HG03064 (cell line): ENCODE data around the gene TFDP1.
A peak's percentile ranks its signal among the peaks of the same experiment; 100 is the strongest.

Source experiments
- ATAC-seq: cut with Tn5 transposase; IDR thresholded peaks from one replicate; pipeline ENCODE4 v1.9.1; 2021; ENCODE audit warnings: low read depth; ENCODE audit not compliant: unreplicated experiment

Gene TFDP1, protein sequence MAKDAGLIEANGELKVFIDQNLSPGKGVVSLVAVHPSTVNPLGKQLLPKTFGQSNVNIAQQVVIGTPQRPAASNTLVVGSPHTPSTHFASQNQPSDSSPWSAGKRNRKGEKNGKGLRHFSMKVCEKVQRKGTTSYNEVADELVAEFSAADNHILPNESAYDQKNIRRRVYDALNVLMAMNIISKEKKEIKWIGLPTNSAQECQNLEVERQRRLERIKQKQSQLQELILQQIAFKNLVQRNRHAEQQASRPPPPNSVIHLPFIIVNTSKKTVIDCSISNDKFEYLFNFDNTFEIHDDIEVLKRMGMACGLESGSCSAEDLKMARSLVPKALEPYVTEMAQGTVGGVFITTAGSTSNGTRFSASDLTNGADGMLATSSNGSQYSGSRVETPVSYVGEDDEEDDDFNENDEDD

DNA sequence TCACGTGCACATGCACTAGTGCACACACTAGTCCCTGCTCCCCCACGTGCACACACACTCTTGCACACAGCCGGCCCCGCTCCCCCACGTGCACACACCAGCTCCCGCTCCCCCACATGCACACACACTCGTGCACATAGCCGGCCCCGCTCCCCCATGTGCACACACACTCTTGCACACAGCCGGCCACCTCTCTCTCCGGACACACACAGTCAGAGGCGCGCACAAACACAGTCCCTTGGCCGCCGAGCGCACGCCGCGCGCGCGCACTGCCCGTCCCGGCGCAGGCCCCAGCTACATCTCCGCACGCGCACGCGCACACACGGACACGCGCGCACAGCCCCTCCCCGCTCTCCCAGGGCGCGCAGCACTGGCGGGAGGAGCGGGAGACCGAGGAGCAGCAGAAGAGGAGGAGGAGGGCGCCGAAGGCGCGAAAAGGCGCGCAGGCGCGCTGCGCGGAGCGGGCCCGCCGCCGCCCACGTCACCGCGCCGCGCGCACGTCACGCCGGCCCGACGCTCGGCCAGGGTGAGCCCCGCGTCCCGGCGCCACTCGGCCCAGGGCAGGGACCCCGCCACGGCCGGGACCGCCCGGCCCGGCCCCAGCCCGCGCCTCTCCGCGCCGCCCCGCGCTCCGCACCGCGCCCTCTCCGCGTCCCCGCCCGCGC is at the start of gene TFDP1:
TFDP1 (plus strand) TSS at position 549 of the 665 bp plus-strand sequence. CDS start 1,085 bp downstream, outside the sequence.
- peak; percentile 81 for ATAC-seq

DNA sequence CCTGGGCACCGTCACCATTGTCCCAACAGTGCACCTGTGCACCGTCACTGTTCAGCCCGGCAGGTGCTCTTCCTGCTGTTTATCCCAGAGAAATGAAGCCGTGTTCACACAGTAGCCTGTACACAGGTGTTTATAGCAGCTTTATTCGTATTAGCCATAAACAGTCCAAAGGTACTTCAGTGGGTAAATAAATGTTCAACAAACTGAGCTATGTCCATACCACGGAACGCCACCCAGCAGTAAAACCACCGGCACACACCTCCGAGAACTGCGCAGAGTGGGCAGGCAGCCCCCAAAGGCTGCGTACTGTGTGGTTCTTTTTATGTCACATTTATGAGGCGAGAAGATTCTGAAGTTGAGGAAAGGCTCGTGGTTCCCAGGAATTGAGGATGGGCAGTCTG is 49.2 kb upstream of the TFDP1 start:
- ATAC-seq, result no peak

- ATAC-seq, result no peak
Measured at GRCh38 chr13:113536461-113537110, 48.0 kb upstream of the TFDP1 start.

DNA sequence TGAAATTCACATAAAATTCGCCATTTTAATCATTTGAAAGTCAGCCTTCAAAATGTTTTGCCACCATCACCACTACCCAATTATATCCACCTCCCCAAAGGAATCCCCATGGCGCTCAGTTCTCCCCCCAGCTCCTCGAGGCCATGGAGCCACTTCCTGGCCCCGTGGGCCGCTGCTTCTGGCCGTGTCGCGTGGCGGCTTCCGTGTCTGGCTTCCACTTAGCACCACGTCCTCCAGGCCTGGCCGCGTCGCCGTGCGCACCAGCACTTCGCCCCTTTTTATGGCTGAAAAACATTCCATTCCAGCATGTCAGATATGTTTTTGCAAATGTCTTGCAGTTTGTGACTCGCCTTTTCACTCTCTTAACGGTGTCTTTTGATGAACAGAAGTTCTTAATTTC is 47.3 kb upstream of the TFDP1 start:
- no peak for ATAC-seq

DNA sequence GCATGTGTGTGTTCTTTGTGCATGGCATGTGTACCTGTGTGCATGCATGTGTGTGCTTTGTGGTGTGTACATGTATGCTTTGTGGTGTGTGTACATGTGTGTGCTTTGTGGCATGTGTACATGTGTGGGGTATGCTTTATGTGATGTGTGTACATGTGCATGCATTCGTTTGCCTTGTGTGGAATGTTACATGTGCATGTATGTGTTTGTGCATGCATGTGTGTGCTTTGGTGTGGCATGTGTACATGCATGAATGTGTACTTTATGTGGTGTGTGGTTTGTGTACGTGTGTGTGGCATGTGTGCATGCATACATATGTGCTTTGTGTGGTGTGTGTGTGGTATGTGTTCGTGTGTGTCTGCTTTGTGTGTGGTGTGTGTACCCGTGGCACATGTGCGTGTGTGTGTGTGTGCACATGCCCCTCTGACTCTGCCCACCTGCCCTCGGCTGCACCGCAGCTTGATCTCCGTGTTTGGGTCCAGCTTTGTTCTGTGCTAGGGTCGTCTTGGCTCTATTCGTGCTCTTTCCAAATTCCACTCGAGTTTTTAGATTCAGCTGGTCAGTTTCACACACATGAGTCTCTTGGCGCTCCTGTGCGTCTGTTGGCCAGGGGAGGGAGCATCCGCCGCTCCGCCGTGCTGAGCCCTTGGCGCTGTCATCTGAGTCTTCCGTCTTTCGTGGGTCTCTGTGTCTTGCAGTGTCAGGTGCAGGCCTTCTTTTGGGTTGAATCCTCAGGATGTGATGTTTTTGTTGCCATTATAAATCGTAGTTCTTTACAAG is 46.5 kb upstream of the TFDP1 start:
- no peak for ATAC-seq

- no peak for ATAC-seq
Measured at GRCh38 chr13:113538689-113539058, 45.9 kb upstream of the TFDP1 start.

- ATAC-seq, result no peak
Measured at GRCh38 chr13:113539176-113539575, 45.4 kb upstream of the TFDP1 start.

DNA sequence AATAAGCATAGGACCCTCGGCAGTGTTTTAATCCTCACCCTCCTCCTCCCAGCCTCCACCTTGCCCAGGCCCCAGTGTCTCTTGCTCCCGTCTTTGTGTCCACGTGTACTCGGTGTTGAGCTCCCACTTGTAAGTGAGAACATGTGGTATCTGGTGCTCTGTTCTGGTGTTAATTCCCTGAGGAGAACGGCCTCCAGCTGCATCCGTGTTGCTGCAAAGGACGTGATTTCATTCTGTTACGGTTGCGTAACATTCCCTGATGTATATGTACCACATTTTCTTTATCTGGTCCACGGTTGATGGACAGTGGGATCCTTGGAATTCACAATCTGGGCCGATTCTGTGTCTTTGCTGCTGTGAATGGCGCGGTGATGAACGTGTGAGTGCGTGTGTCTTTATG is 44.7 kb upstream of the TFDP1 start:
- ATAC-seq, result no peak

DNA sequence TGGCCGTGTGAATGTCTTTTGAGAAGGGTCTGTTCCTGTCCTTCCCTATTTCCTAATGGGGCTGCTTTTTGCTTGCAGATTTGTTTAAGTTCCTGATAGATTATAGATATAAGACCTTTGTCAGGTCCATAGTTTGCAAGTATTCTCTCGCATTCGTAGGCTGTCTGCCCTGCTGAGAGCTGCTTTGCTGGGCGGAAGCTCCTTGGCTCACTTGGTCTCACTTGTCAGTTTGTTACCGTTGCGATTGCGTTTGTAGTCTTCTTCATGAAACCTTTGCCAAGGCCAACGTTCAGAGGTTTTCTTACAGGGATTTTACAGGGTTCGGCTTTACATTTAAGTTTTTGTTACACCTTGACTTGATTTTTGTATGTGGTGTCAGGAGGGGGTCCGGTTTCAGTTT is 44.0 kb upstream of the TFDP1 start:
- ATAC-seq, result no peak

DNA sequence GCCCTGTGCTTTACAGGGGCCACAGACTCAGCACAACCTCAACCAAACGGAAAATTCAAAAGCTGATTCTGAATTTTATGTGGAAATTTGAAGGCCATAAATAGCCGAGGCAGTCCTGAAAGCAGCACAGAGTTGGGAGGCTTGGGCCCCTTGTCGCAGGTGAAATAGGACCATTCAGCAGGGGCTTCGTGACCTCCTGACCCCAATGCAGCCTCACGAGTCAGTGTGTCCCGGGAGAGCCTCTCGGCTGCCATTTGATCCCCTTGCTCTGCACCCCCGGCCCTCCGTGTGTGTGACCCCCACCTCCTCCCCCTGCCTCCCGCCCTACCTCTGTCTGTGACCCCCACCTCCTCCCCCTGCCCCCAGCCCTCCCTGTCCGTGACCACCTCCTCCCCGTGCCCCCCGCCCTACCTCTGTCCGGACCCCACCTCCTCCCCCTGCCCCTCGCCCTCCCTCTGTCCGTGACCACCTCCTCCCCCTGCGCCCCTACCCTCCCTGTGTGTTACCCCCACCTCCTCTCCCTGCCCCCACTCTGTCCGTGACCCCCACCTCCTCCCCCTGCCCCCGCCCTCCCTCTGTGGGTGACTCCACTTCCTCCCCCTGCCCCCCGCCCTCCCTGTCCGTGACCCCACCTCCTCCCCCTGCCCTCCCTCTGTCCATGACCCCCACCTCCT is 41.7 kb upstream of the TFDP1 start:
- no peak for ATAC-seq

DNA sequence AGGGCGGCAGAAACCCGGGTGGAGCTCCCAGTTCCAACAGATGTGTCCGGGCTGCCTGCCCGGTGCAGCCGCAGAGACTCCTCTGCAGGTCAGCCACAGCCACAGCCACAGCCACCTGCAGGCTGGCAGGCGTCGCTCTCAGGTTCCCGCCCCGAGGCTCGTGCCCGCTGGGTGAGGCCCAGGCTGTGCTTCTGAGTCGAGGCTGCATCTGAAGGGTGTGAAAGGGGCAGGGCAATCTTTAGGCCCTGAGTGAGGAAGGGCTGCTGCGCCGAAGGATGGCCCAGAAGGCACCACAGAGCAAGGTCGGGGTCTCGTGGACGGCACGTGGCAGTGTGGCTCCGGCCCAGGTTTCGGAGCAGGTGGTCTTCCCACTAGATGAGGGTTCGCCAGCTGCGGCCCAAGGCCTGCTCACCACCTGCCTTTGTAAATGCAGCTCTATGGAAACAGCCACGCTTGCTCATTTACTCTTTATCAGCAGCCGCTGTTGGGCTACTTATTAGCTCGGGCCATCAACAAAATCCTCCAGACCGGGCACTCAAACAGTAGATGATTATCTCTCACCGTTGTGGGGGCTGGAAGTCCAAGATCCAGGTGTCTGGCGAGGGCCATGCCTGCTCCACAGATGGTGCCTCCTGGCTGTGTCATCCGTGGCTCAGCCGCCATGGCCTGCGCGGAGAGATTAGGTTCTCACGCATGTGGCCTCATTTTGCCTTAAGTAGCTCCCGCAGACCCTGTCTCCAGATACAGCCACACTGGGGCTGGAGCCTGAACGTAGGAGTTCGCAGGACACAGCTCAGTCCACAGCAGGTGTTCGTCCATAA is 40.3 kb upstream of the TFDP1 start:
- no peak for ATAC-seq

- ATAC-seq, result no peak
Measured at GRCh38 chr13:113544896-113545295, 39.7 kb upstream of the TFDP1 start.

DNA sequence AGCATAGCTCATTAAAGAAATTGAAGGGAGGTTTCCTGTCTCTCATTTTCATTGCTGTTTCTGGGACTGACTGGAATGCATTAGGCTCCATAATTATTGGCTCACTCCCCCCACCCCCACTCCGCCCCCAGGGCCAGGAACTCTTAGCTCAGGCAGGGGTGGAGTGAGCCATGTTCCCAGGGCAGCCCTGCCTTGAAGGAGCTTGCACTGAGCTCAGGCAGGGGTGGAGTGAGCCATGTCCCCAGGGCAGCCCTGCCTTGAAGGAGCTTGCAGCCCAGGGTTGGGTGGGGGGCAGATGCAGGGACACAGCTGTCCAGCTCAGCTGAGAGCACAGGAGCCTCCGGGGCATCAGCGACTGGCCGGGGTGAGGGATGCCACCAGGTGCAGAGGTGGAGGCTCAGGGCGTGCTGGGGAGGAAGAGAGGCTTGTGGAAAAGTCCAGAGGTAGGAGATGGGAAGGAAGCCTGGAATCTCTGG is 39.1 kb upstream of the TFDP1 start:
- ATAC-seq, result no peak

DNA sequence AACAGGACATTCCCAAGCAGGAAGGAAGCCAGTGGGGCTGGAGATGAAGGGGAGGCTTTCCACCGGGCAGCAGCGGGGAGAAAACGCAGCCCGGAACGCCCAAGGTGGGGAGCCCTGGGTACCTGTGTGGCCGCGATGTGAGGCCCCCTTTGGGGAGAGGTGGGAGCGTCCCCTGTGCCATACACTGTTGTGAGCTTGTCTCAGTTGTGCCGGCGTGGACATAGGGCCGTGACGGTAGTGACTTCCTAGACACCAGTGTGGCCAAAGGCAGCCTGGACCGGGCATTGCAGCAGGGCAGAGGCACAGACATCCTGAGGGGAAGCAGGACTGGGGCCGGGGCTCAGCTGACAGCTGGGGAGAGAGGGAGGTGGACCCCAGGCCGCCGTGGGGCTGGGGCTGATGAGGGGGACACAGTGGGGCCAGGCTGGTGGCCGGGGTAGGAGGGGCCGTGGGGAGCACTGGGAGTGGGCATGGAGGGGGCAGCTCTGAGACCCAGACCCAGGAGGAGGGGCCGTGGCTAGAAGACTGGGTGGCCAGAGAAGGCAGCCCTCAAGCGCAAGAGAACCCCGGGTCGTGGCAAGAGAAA is 38.5 kb upstream of the TFDP1 start:
- ATAC-seq, result no peak

GRCh38 chr13:113546571-113547237 is 37.8 kb upstream of the TFDP1 start:
- ATAC-seq, result no peak

DNA sequence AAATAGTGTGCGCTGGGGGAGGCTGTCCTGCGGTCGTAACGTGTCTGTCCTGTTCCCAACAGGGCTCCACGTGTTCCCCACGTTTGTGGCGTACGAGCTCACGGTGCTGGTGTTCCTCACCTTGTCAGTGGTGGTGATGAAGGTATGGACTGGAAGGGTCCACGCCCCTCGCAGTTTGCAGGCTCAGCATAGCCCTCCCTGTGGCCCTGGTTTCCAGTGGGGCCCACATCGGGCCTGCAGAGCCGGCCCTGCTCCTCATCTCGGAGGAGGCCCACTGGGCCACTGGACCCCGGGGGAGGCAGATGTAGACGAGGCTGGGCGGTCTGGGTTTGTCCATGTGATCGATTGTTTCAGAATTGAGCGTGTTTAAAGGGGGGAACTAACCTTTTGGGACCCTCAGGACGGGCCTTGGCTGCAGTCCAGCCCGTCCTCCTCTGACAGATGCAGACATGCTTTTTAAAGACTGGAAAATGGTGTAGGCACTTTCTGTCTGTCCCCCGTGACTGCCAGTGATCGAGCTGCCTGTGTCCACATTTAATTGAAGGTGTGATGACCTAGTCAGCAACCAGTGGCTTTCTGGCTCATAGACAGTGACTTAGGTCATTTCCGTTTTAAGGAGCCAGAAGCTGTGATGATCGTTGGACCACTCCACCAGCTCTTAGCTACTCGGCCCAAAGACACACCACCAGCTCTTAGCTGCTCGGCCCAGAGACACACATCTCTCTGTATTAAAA is 37.1 kb upstream of the TFDP1 start:
- ATAC-seq, result no peak

GRCh38 chr13:113548171-113548641 is 36.3 kb upstream of the TFDP1 start:
- ATAC-seq, result no peak
